ENCODE data around the gene MAP4K3. TPM values are rescaled to one million over a fixed set of nuclear protein-coding genes. Genes with fewer than 3 reads are reported as not detected.

The MAP4K3 gene
- total RNA-seq, 1 experiment from 2014 or later: 26.6 TPM

- no peak overlapping the region for H3K4me3 ChIP-seq (ENCODE audit: low read depth in 2 of 2, low read length in 2 of 2)
- no peak for DNase-seq (ENCODE audit: low read depth, low spot score)
- TF ChIP-seq REST (IDR thresholded peaks at IDR 0.05; ENCODE audit: insufficient read depth in 1 of 2, low read depth in 2 of 2, low read length in 1 of 2) (no peak), CTCF (IDR thresholded peaks at IDR 0.05) (no peak), TCF7L2 (IDR thresholded peaks at IDR 0.05; ENCODE audit: low read depth, low read length) (no peak), POLR2AphosphoS5 (IDR thresholded peaks at IDR 0.05; ENCODE audit: low read depth, low read length) (no peak), SIN3A (IDR thresholded peaks at IDR 0.05; ENCODE audit: borderline replicate concordance, insufficient read depth, low read depth, low read length) (no peak)
- H3K27ac ChIP-seq (ENCODE audit: low read length): no peak overlapping the region
- intact Hi-C loops (cut with micrococcal nuclease; ENCODE audit: unreplicated experiment): no loop called here
- no peaks in the 10 kb centered on the region for H3K36me3 ChIP-seq (ENCODE audit: control insufficient read depth, insufficient read depth, low read length)
- H3K4me1 ChIP-seq (ENCODE audit: control insufficient read depth, insufficient read depth, low read length): peaks cover 35% of the 10 kb centered on the region
- H3K9me3 ChIP-seq (ENCODE audit: control insufficient read depth, insufficient read depth, low read depth, low read length): no peaks in the 10 kb centered on the region
- ChIA-PET POLR2A (no interaction called here), CTCF (no interaction called here)
- H3K27me3 ChIP-seq (ENCODE audit: control insufficient read depth, insufficient read depth, low read length): no peaks in the 10 kb centered on the region
- in situ Hi-C loops (cut with HindIII; ENCODE audit: low pct_unique_long_range_greater_than_20kb, low sequenced_read_pairs): no loop called here
- ATAC-seq: no peak
- BruUV-seq (replicated peaks): no TSS peak
Measured at GRCh38 chr2:39405364-39405763, 31.7 kb downstream of the MAP4K3 start.

GRCh38 chr2:39403311-39403710 lies 33.8 kb downstream of the MAP4K3 start:
- Histone ChIP-seq H3K27ac (ENCODE audit: low read length) (no peak overlapping the region), H3K36me3 (ENCODE audit: control insufficient read depth, insufficient read depth, low read length) (no peaks in the 10 kb centered on the region), H3K27me3 (ENCODE audit: control insufficient read depth, insufficient read depth, low read length) (no peaks in the 10 kb centered on the region), H3K4me3 (ENCODE audit: low read depth in 2 of 2, low read length in 2 of 2) (no peak overlapping the region), H3K9me3 (ENCODE audit: control insufficient read depth, insufficient read depth, low read depth, low read length) (no peaks in the 10 kb centered on the region), H3K4me1 (ENCODE audit: control insufficient read depth, insufficient read depth, low read length) (peaks cover 35% of the 10 kb centered on the region)
- no TSS peak for BruUV-seq (replicated peaks)
- peak; percentile 48 for ATAC-seq
- intact Hi-C loops (cut with micrococcal nuclease; ENCODE audit: unreplicated experiment) (no loop called here), in situ Hi-C loops (cut with HindIII; ENCODE audit: low pct_unique_long_range_greater_than_20kb, low sequenced_read_pairs) (no loop called here)
- POLR2A ChIA-PET: no interaction called here
- DNase-seq (ENCODE audit: low read depth, low spot score): no peak
- CTCF ChIA-PET: no interaction called here
- no peak for TF ChIP-seq CTCF (IDR thresholded peaks at IDR 0.05)

- POLR2A ChIA-PET: interaction anchor here (0.5 kb wide), 1 partner anchor 73 kb away, joined by 5 read pairs; no protein-coding TSS in a partner anchor
- in situ Hi-C loops (cut with HindIII; ENCODE audit: low pct_unique_long_range_greater_than_20kb, low sequenced_read_pairs): no loop called here
- Histone ChIP-seq H3K4me3 (ENCODE audit: low read depth in 2 of 2, low read length in 2 of 2) (no peak overlapping the region), H3K36me3 (ENCODE audit: control insufficient read depth, insufficient read depth, low read length) (no peaks in the 10 kb centered on the region), H3K4me1 (ENCODE audit: control insufficient read depth, insufficient read depth, low read length) (peaks cover 25% of the 10 kb centered on the region), H3K27ac (ENCODE audit: low read length) (no peak overlapping the region), H3K27me3 (ENCODE audit: control insufficient read depth, insufficient read depth, low read length) (no peaks in the 10 kb centered on the region), H3K9me3 (ENCODE audit: control insufficient read depth, insufficient read depth, low read depth, low read length) (no peaks in the 10 kb centered on the region)
- DNase-seq (ENCODE audit: low read depth, low spot score): no peak
- ATAC-seq: no peak
- CTCF ChIA-PET: no interaction called here
- intact Hi-C loops (cut with micrococcal nuclease; ENCODE audit: unreplicated experiment): no loop called here
- TF ChIP-seq REST (IDR thresholded peaks at IDR 0.05; ENCODE audit: insufficient read depth in 1 of 2, low read depth in 2 of 2, low read length in 1 of 2): no peak
- no peak for TF ChIP-seq POLR2AphosphoS5 (IDR thresholded peaks at IDR 0.05; ENCODE audit: low read depth, low read length)
- TF ChIP-seq CTCF (IDR thresholded peaks at IDR 0.05): no peak
- TF ChIP-seq SIN3A (IDR thresholded peaks at IDR 0.05; ENCODE audit: borderline replicate concordance, insufficient read depth, low read depth, low read length): no peak
- TF ChIP-seq TCF7L2 (IDR thresholded peaks at IDR 0.05; ENCODE audit: low read depth, low read length): no peak
- no TSS peak for BruUV-seq (replicated peaks)
Measured at GRCh38 chr2:39401319-39401718, 35.8 kb downstream of the MAP4K3 start.

Data from Panc1 (cell line).